ENCODE measurements around the gene CFAP74.

The CFAP74 gene, protein sequence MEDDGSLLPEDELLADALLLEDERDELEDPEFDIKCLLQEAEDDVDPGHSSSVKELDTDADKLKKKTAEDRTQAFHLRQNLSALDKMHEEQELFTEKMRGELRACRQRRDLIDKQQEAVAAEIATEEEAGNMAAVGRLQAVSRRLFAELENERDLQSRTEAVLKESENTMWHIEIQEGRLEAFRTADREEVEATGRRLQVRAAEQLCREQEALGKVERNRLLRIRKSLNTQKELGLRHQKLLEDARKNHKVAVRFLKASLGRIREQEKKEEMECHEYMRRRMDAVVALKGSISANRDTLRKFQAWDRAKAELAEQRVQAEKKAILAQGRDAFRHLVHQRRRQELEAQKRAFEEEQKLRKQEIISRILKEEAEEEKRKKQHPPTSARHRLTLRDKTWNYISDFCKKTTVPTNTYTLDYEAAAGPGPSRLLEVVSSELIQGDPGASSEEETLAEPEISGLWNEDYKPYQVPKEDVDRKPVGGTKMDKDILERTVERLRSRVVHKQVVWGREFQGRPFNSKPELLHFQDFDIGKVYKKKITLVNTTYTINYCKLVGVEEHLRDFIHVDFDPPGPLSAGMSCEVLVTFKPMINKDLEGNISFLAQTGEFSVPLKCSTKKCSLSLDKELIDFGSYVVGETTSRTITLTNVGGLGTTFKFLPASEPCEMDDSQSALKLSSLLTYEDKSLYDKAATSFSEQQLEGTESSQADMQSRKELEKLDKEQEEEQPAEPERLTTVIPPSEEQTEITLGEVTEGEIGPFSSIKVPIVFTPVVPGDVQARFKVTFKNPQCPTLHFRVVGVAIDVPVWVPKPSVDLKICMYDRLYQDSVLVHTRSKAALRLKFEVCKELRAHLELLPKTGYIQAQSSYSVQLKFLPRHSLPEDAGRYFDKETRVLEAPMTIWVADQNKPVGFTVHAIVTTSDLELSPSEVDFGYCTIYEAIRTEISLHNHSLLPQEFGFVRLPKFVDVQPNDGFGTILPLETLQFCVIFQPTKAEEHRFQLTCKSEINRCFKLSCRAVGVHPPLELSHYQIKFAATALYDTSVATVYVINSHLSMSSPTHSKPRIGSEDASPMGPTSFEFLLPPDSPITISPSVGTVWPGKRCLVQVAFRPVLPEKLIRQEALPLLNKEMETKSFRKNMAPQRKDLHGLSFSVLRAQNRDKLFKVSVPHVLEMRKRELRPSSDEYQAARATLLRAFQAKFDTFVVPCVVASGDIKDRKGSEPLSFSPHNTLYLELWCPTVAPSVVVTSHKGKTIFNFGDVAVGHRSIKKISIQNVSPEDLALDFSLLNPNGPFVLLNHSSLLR (N-terminal part only)

DNA sequence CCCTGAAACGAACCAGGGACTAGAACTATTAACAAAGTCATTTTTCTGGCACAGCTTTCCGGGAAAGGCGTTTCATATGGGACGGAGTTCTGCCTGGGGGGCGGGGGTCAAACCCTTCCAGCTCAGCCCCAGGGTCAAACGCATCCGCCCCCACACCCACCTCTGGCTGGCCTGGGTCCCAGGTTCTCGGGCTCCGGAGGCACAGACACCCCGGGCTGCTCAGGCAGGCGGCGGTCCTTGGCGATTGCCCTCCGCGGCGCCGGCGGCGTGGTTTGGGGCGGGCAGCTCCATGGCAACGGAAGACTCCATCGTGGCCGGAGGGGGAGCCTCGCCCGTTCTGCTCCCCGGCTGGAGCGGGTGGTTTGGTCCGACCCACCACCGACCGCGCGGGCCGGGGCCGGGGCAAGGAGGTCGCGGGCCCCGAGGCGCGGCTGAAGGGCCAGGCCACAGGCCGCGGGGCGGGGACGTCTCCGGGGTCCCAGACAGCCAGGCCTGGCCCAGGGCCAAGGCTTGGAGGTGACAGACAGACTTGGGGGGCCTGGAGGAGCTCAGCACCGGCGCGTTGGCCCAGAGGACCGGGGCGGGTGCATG lies at the start of gene CFAP74:
Gene CFAP74, minus strand, starts transcription at position 246 of the 591 bp plus-strand sequence. CDS start 12,830 bp downstream, outside the sequence.
- DNase-seq, result peak; percentile 13

DNA sequence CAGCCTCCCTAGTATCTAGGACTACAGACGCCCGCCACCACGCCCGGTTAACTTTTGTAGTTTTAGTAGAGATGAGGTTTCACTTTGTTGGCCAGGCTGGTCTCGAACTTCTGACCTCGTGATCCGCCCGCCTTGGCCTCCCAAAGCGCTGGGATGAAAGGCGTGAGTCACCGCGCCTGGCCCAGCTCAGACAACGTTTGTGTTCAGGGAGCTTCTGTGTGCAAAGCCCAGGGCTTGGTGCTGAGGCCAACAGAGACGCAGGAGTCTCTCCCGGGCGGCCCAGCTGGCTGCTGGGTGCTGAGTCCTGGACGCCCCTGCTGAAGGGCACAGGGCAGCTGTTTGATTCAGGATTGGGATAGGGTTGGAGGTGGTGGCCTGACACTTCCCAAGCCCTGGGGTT lies 49.6 kb upstream of the CFAP74 start:
- DNase-seq, result no peak

DNA sequence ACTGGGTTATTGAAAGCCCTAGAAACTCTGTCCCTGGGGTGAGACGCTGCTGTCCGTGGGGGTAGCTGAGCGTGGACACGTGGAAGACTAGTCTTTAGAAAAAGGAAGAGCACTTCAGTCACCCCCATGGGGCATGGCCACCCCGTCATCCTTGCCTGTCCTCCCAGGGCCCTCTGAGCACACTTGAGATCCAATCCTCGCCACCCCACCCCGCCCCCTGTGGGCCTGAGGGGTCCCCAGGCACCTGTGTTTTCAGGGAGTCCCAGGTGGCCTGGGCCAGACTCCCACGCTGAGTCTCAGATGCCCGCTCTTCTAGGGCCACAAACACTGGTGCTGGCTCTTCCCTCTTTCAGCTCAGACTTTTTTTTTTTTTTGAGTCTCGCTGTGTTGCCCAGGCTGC lies 49.2 kb upstream of the CFAP74 start:
- no peak for DNase-seq

DNA sequence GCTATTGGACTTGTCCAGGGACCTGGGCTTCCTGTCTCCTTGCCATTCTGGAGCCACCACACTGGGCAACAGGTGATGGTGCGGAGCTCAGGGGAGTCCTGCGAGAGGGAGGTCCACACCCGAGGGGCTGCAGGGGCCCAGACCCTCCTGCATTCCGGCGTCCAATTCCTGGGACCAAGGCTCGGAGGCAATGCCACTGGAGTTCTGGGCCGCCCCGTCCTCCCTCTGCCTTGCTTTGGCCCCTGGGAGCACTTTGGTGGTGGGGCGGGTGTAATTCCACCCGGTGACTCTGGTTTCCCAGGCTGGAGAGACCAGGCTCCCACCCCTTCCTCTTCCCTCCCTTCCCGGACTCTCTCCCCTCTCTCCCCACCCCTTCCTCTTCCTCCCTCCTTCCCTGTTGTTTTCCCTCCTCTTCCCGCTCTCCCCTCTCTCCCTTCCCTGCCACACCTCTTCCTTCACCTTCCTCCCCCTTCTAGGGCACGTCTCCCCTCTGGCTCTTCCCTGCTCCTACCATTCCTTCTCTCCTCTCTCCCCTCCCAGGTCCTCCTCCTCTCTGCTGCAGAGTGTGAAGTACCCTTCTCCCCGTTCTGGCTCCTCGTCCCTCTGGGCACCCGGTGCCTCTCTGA lies 48.6 kb upstream of the CFAP74 start:
- DNase-seq, result no peak

DNA sequence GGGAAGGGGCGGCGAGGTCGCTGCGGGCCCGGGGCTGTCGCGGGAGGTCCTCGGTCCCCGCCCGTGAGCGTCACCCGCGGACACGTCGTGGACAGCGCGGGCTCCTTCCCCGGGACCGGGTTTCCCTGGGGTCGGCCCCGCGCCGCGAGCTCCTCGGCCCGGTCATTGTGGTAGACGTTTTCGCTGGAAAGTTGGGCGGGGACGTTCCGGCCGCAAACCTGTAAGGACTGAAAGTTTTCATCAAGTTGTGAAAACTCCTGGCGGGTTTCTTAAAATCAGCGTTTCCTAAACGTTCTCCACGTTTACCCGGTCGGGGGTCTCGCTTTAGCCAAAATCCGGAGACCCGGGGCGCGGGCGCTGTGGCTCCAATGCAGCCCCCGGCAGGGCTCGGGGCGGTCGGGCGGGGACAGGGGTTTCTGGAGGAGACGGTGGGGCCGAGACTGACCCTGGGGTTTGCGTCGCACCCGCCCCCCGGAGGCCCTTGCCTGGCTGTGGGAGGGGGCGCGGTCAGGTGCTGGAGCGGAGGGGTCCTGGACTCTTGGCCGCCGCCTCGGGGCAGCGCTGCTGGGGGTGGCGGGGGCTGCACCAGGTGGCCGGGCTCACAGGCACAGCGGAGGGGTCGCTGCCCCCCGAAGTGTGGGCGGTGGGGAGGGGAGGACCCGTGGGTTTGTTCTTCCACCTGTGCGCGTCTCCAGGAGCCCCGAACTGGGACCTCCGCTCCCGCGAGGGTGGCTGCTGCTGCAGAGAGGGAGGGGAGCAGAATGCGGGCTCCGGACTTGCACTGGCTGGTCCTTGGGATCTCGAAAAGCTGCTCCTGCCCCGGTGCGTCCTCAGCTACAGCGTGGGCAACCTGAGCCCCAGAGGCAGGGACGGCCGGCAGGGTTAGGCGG lies 47.5 kb upstream of the CFAP74 start:
- no peak for DNase-seq

DNA sequence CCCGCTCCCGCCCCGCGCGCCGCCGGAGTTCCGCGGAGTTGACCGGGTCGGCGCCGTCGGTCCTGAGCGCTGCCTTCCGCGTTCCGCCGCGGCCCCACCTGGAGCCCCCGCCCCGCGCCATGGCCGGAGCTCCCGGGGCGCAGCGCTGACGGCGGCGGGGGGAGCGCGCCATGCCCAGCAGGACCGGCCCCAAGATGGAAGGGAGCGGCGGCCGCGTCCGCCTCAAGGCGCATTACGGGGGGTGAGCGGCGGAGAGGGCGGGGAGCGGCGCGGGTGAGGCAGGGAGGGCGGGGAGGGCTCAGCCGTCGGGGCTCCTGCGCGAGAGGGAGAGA lies 46.8 kb upstream of the CFAP74 start:
- DNase-seq, result no peak

DNA sequence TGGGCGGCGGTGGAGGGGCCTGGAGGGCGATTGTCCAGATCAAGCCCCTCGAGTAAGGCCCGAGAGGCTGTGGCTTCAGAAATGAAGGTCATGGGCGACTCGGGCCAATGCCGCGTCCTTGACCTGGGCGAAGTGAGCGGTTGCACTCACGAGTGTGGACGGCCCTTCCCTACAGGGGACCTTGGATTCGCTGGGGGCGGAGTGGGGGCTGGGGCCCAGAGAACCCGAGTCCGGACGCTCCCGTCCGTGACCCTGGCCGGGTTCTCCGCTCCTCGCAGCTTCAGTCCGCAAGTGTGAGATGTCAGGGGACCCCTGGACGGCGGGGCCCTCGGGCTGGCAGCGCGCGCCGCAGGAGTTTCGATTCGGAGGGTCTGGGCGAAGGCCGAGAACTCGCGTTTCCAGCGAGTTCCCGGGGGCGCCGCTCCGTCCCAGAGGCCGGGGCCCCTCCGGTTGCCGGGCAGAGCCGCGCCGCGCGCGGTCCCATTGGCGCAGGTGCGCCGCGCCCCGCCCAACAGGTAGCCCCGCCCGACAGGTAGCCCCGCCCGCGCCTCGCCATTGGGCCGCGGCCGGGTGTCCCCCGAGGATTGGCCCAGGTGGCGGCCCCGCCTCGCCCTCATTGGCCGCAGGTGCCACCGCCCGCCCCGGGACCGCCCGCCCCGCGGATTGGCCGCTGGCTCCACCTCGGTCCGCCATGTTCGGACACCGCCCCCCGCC lies 46.3 kb upstream of the CFAP74 start, which contains the start of gene PRKCZ:
Gene PRKCZ, plus strand, starts transcription at position 694 of the 714 bp plus-strand sequence. CDS start 220 bp downstream, outside the sequence.
- peak; percentile 31 for DNase-seq

DNA sequence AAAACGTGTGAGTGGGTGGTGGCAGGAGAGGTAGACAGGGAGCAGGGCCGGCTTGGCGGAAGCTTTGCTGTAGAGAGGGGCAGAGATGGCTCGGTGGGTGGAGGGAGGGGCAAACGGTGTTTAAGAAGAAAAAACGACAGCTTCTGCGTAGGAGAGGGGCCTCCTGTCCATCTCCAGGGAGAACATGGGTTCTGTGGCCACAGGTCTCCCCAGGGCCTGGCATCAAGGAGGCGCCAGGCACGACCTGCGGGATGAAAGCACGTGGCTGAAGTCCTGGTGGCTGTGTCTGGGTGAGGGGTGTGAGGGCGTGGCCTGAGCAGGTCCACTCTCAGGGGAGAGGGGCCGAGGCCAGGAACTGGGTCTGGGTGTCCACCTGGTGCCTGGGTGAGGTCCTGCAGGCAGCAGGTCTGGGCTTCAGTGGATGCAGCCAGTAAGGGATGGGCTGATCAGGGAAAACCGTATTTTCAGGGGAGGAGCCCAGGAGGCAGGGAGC lies 45.7 kb upstream of the CFAP74 start:
- DNase-seq, result no peak

DNA sequence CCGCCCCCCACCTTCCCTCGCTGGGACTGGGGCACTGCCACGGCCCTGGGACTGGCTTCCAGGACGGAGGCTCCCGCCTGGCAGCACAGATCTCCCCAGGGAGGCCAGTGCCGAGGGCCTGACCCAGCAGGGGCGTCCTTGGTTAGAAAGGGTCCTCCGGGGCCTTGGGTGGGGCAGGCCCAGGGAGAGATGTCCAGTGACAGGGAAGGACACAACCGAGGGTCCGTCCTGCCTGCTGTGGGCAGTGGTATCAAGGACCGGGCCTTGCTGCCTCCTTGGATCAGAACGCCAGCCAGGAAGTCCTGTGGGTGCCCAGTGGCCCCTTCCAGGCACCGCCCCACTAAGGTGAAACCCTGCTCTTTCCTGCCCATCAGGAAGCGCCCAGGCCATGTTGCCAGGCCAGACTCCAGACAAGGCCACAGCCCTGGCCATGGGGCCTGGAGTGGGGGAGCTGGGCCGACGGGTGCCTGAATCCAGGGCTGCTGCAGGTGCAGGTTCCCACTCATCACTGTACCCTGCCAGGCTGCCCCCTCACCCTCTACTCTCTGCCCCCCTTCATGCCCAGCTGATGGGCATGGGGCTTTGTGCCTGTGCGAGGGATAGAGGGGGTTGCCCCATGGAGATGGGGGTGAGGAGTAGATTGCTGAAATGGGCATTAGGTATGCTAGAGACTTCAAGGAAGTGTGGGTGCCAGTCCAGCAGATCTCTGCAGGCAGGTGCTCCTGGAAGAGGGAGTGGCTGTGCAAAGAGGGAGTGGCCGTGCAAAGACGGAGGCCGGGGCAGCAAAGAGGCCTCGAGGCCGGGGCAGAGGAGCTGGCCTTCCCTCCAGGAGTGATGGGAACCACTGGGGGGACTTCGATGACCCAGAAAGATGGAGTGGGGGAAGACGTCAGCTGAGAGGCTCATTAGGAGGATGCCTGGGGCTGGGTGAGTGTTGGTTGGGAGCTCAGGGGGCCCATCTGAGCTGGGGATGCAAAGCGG lies 44.5 kb upstream of the CFAP74 start:
- no peak for DNase-seq

DNA sequence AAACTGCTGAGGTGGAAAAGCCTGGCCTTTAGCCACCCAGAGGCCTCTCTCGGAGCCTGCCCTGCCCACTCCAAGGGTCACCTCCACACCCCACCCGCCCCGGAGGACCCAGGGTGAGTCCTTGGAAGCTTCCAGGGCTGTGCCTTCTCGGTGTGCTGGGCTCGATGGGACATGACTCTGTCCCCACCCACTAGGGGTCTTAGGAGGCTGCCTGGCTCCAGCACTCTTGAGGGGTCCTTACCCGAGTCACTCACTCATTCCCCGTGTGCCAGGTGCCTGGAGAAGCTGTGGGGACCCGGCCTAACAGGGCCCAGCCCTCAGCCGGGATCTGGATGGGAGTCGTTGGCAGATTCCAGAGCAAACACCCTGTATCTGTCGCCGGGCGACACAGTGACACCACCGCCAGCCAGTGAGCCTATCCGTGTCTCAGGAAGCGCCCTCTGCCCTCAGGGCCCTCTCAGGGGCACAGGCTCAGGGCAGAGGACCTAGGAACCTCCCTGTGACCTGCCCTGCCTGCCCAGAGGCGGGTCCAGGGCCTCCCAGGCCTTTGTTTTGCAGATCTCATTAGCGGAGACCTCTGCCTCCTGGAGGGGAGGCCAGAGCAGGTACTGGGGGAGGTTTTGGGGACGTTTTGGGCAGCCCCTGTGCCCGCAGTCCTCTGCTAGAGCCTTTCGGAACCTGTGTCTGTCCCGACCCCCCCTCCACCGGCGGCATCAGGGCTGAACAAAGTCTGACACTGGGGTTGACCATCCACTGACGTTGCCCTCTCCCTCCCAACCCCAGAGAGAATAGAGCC lies 43.6 kb upstream of the CFAP74 start:
- no peak for DNase-seq

DNA sequence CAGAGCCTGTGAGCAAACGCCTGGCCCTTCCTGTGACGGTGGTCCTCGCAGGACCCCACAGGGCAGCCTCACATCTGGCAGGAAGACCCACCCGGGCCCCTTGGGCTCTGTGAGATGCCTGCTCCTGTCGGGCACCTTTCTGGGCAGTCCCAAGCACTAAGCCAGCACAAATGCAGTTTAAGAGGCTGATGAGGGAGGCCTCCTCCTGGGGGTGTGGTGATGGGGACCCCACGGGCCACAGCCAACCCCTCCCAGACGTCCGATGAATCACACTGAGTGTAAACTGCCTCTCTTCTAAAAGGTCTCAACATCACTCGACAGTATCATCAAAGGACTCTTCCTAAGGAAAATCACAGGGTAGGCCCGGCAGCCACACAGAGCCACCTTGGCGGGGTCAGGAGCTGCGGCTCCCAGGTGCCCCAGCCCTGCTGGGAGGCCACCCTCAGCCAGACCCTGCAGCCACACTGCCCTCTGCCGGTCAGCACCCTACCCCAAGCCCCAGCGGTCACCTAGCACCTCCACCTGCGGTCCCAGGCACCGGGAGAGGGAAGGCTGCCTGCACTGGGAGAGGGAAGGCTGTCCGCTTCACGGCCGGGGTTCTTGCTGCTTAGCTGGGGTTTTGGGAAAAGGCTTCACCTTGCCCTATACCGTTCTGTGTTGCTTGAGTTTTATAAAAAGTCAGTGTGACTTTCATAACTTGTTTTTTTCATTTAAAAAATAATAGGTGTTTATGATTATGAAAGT lies 42.8 kb upstream of the CFAP74 start:
- peak; percentile 29 for DNase-seq

DNA sequence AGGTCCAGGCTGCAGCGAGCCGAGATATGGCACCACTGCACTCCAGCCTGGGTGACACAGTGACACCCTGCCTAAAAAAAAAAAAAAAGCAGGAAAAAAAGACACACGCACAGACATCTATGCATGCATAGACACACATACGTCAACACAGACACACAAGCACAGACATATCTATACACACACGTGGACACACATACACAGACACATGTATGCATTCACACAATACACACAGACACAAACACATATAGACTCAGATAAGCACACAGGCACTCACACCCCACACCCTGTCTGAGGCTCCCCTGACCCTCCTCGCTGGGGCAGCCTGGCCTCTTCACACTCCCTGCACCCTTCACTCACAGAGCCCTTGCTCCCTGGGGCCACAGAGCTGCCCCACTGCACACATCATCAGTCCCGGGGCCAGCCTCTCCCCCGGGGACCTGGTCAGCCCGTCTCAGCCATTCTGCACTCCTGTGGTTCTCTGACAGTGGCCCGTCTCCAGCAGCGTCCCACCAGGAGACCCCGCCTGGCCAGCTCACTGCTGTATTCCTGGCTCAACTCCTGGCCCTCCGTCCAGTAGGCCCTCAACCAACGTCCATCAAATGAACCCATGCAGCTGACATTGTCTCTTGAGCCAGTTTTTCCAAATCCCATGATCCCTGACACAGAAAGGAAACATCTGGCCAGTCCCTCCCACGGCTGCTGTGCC lies 42.0 kb upstream of the CFAP74 start:
- no peak for DNase-seq

DNA sequence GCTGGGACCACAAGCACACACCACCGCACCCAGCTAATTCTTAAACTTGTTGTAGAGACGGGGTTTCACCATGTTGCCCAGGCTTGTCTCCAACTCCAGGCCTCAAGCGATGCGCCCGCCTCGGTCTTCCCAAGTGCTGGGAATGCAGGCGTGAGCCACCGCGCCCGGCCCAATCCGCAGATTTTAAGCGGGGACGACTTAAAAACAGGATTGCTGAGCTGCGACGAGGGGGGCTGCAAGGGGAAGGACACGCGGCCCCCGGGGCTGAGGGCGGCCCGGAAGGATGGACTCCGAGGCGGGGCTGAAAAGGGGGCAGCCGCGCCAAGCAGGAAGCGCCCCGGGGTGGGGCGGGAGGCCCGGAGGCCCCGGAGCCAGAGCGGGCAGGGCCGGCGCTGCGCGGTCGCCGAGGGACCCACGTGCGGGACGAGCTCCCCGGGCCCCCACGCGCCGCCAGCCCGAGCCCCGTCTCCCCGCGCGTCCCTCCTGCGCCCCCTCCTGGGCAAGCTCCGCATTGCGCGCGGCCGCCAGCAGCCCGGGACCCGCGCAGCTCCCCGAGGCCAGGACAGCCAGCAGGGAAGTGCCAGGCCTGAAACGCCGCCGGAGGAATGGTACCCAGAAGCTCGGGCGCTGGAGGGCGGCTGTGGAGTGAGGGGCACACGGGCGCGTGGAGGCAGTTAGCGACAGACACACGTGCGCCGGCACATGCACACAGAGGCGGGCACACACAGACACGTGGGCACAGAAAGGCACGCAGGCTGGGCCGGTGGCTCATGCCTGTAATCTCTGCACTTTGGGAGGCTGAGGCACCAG lies 41.1 kb upstream of the CFAP74 start:
- DNase-seq, result peak; percentile 32

DNA sequence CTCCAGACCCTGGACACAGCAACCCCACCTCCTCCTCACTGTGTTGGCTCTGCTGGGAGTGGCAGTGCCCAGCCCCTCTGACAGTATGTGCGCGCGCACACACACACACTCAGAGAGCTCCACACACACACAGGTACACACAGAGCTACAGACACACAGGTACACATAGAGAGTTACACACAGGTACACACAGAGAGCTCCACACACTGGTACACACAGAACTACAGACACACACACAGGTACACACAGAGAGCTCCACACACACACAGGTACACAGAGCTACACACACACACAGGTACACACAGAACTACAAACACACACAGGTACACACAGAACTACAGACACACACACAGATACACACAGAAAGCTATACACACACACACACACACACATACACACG lies 40.3 kb upstream of the CFAP74 start:
- DNase-seq, result no peak

Measured in hematopoietic multipotent progenitor cell treated with erythropoietin and hydrocortisone succinate and interleukin-3 and kit ligand, for 8 days (in vitro differentiated cells).